Measurements from ENCODE around the gene BMPER. TPM values are rescaled to one million over a fixed set of nuclear protein-coding genes. Genes with fewer than 3 reads are reported as not detected.

BMPER gene
- polyA plus RNA-seq, 1 of the 3 experiments (the other 2 are of a cell fraction), result 20.0 TPM

GRCh38 chr7:33939121-33939520 is 33.8 kb downstream of the BMPER start:
- H3K4me2 ChIP-seq, result no peak overlapping the region
- CTCF ChIA-PET, result interaction anchor here (1.3 kb wide), 1 partner anchor 696 kb away, joined by 5 read pairs; no protein-coding TSS in a partner anchor
- no peaks in the 10 kb centered on the region for H3K36me3 ChIP-seq (replicated peaks in 1 of 2; ENCODE audit: control insufficient read depth in 1 of 2, insufficient read depth in 2 of 2, low read length in 1 of 2)

GRCh38 chr7:33940503-33940902 is 35.2 kb downstream of the BMPER start:
- no peaks in the 10 kb centered on the region for H4K20me1 ChIP-seq (ENCODE audit: insufficient read depth)
- ChIA-PET POLR2A (no interaction called here), CTCF (interaction anchor here (0.7 kb wide), 1 partner anchor 603 kb away, joined by 3 read pairs; no protein-coding TSS in a partner anchor)
- H3K9me3 ChIP-seq, result no peaks in the 10 kb centered on the region
- no peak overlapping the region for H2AFZ ChIP-seq (ENCODE audit: low read depth)
- TF ChIP-seq MEF2A (IDR thresholded peaks at IDR 0.05; ENCODE audit: borderline replicate concordance, low read depth) (no peak), TCF12 (IDR thresholded peaks at IDR 0.05) (no peak), EZH2phosphoT487 (IDR thresholded peaks at IDR 0.05; ENCODE audit: borderline replicate concordance, low read depth) (no peak)
- TF ChIP-seq, protein P1, sequence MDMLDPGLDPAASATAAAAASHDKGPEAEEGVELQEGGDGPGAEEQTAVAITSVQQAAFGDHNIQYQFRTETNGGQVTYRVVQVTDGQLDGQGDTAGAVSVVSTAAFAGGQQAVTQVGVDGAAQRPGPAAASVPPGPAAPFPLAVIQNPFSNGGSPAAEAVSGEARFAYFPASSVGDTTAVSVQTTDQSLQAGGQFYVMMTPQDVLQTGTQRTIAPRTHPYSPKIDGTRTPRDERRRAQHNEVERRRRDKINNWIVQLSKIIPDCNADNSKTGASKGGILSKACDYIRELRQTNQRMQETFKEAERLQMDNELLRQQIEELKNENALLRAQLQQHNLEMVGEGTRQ (IDR thresholded peaks at IDR 0.05; ENCODE audit: borderline replicate concordance, low read depth, low read length), result no peak
- H3K9ac ChIP-seq, result no peak overlapping the region
- H3K4me3 ChIP-seq (ENCODE audit: low read depth in 2 of 2, low read length in 1 of 2), result no peak overlapping the region
- H3K27me3 ChIP-seq (ENCODE audit: insufficient read depth), result no peaks in the 10 kb centered on the region
- no peaks in the 10 kb centered on the region for H3K36me3 ChIP-seq (replicated peaks in 1 of 2; ENCODE audit: control insufficient read depth in 1 of 2, insufficient read depth in 2 of 2, low read length in 1 of 2)
- no peaks in the 10 kb centered on the region for H3K4me1 ChIP-seq (ENCODE audit: control insufficient read depth in 1 of 2, insufficient read depth in 2 of 2, low read depth in 1 of 2, low read length in 1 of 2)
- no peaks in the 10 kb centered on the region for H3K79me2 ChIP-seq (ENCODE audit: insufficient read depth)
- no peaks in the 10 kb centered on the region for H3F3A ChIP-seq (replicated peaks; ENCODE audit: insufficient read depth)
- H3K4me2 ChIP-seq, result no peak overlapping the region
- H3K27ac ChIP-seq (ENCODE audit: low read depth in 2 of 2, low read length in 1 of 2), result no peak overlapping the region
- no peaks in the 10 kb centered on the region for H3K9me2 ChIP-seq
- no peak for DNase-seq

More at GRCh38 chr7:33939121-33939520, 33.8 kb downstream of the BMPER start:
- Histone ChIP-seq H3K79me2 (ENCODE audit: insufficient read depth) (no peaks in the 10 kb centered on the region), H3K4me1 (ENCODE audit: control insufficient read depth in 1 of 2, insufficient read depth in 2 of 2, low read depth in 1 of 2, low read length in 1 of 2) (peaks cover under 1 to 6% of the 10 kb centered on the region in 2 experiments; a peak in 1 of 4 replicates), H3K27me3 (ENCODE audit: insufficient read depth) (no peaks in the 10 kb centered on the region), H2AFZ (ENCODE audit: low read depth) (no peak overlapping the region), H3K4me3 (ENCODE audit: low read depth in 2 of 2, low read length in 1 of 2) (no peak overlapping the region), H3K9me2 (no peaks in the 10 kb centered on the region), H4K20me1 (ENCODE audit: insufficient read depth) (no peaks in the 10 kb centered on the region), H3F3A (replicated peaks; ENCODE audit: insufficient read depth) (peaks cover 3% of the 10 kb centered on the region), H3K9me3 (no peaks in the 10 kb centered on the region), H3K27ac (ENCODE audit: low read depth in 2 of 2, low read length in 1 of 2) (no peak overlapping the region), H3K9ac (no peak overlapping the region)
- TF ChIP-seq YY1 (IDR thresholded peaks at IDR 0.05; ENCODE audit: low read depth) (no peak), POLR2AphosphoS5 (IDR thresholded peaks at IDR 0.05; ENCODE audit: low read depth, low read length) (no peak), RAD21 (IDR thresholded peaks at IDR 0.05; ENCODE audit: low read length) (no peak), CHD2 (IDR thresholded peaks at IDR 0.05; ENCODE audit: low read length, partially characterized antibody) (no peak), USF1 (IDR thresholded peaks at IDR 0.05; ENCODE audit: borderline replicate concordance, low read depth) (no peak), FOXJ3 (CRISPR knock-in tag; IDR thresholded peaks at IDR 0.05) (no peak), RXRA (IDR thresholded peaks at IDR 0.05; ENCODE audit: borderline replicate concordance, low read depth) (no peak), FOXM1 (IDR thresholded peaks at IDR 0.05; ENCODE audit: low read depth) (no peak), ZBTB33 (IDR thresholded peaks at IDR 0.05; ENCODE audit: borderline replicate concordance, low read depth) (no peak), NFIC (IDR thresholded peaks at IDR 0.05; ENCODE audit: borderline replicate concordance) (no peak), SMC3 (IDR thresholded peaks at IDR 0.05; ENCODE audit: low read depth, low read length) (no peak)
- TF ChIP-seq, protein P1 (IDR thresholded peaks at IDR 0.05; ENCODE audit: borderline replicate concordance, low read depth, low read length), result no peak
- no peak for DNase-seq
- POLR2A ChIA-PET, result no interaction called here
- WGBS (ENCODE audit: low lambda C conversion rate), result 66% methylated on average over 2 of the region's 2 CpGs
